HT1080 (cell line): Measurements from ENCODE around the gene MEI4. TPM values are rescaled to one million over a fixed set of nuclear protein-coding genes. Genes with fewer than 3 reads are reported as not detected.
"Not testable (repeated sequence)": the region's sequence is repeated elsewhere in the genome, so short reads cannot be mapped to it uniquely, and the experiment has no call there.

Experiments used
- DNase-seq: peaks from one replicate; pipeline ENCODE4 v3.0.0-alpha.2; 2015; ENCODE audit warnings: low read depth
- total RNA-seq: library from RNA; depleted of rRNA; stranded (reverse); fragments of >200 nt; shearing (Covaris generic); gene quantifications from 2 replicates; pipeline ENCODE4 v1.2.3, GENCODE V29; 2014

The MEI4 gene
- total RNA-seq, 1 experiment from 2014 or later = 0.06 TPM

DNA sequence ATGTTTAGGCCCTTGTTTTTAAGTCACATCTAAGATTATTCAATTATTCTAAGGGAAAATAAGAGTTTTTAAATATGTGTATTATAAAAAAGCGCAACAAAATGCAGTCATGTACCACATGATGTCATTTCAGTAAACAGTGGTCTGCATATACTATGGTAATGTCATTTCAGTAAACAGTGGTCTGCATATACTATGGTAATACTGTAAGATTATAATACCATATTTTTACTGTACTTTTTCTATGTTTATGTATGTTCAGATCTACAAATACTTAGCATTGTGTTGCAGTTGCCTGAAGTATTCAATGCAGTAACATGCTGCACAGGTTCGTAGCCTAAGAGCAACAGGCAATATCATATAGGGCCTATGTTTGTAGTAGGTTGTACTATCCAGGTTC lies 21.4 kb downstream of the MEI4 start:
- DNase-seq = no peak

DNA sequence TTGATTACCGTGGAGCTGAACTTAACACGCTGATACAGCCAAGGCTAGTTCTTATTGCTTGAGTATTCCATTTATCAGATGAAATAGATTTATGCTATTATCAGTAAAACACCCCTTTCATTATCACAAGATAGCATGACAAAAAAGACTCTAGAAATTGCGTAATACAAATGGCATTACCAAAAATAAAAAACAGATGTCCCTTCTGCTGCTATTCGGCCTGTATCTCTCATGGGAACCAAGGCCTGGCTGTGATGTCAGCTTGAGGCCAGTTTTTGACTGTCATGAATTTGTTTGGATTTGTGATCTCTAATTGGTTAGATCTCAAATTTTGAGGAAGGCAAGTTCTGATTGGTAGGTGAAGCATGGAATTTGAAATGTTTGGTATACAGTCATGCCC lies 25.2 kb downstream of the MEI4 start:
- no peak for DNase-seq

DNA sequence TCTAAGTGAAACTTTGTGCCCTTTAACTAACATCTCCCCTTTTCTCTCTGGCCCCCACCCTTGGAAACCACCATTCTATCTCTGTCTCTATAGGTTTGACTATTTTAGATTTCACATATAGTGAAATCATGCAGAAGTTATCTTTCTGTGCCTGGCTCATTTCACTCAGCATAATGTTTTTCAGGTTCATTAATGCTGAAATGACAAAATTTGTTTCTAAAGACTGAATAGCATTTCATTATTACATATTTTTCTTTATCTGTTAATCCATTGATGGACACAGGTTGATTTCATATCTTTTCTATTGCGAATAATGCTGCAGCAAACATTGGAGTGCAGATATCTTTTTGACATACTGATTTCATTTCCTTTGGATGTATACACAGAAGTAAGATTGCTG lies 30.7 kb downstream of the MEI4 start:
- no peak for DNase-seq

DNA sequence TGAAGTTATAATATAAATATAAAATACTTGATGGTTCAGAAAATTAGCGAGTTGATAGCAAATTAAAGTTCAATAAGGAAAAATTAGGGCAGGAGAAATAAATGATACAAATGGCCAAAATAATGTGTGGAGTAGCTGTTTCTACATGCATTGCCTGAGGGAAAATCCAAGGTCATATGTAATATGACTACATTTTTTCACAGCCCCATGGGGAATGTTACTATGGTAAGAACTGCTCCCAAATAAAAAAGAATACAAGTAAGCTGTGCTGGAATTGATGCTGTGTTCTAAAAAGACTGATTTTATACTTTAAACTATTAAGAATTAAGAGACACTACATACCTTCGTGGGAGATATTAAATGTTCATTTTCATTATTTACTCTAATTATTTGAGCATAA lies 34.1 kb downstream of the MEI4 start:
- DNase-seq = no peak

DNA sequence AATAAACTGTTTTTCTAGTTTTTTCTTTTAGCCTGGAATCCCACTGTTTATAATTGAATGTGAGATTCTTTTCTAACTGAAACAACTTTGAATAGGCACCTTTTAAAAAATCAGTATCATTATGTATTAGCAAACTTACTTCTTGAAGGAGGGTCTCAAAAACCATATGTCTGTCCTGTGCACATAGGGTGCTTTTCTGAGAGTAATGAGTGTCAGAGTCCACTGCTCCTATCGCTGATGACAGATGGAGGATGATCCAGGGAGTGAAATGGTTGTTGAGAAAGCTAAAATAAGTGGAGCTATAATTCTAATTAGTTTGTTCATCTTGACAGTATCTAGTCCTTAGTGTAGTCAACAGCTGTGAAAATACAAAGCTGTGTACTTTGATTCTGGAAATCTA lies 35.8 kb downstream of the MEI4 start:
- no peak for DNase-seq

DNA sequence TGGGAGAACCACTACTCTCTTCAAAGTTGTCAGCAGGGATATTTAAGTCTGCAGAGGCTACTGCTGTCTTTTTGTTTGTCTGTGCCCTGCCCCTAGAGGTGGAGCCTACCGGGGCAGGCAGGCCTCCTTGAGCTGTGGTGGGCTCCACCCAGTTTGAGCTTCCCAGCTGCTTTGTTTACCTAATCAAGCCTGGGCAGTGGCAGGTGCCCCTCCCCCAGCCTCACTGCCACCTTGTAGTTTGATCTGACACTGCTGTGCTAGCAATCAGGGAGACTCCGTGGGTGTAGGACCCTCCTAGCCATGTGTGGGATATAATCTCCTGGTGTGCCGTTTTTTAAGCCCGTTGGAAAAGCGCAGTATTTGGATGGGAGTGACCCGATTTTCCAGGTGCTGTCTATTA lies 47.3 kb downstream of the MEI4 start:
- not testable (repeated sequence) for DNase-seq

DNA sequence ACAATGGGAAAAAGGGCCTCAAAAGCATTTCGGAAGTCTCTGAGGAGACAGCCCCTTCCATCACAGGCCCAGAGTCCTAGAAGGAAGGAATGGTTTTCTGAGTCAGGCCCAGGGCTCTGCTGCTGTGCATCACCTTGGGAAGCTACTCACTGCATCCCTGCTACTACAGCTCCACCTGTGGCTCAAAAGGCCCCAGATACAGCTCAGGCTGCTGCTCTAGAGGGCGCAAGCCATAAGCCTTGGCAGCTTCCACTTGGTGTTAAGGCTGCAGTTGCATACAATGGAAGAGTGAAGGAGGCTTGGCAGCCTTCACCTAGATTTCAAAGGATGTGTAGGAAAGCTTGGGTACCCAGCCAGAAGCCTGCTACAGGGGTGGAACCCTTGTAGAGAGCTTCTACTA lies 54.8 kb downstream of the MEI4 start:
- DNase-seq = no peak

DNA sequence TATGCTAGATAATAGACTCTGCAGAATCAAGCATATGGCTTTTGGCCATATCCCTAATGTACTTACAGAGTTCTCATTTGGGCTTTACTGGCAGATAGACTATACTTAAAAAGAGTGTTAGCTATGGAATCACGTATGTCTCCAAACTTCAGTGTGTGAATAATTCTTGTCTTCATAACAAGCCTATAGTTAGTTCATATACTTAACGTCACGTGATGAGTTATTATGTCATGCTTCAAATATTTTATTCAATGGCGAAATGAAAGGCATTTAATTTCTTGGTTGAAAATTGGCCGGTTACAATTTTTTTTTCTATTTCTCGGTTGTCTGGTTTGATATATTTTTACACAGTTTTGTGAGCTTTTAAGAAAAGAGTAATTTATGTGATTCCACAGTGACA lies 62.7 kb downstream of the MEI4 start:
- no peak for DNase-seq

DNA sequence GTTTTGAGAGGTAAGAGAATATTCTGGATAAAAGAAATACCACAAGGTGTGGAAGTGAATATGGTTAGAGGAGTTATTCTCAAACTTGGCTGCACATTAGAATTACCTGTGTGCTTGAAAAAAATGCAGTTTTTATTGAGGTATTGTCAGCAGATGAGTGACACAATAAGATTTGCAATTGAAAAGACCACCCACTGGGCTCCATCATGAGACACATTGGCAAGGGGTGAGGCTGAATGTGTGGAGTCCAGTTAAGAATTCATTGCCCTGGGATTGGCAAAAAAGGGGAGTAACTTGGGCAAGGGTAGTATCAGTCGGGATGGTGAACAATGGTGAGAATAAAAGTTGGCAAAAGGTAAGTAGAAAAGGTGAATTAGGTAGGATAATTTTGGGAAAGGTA lies 63.5 kb downstream of the MEI4 start:
- no peak for DNase-seq

DNA sequence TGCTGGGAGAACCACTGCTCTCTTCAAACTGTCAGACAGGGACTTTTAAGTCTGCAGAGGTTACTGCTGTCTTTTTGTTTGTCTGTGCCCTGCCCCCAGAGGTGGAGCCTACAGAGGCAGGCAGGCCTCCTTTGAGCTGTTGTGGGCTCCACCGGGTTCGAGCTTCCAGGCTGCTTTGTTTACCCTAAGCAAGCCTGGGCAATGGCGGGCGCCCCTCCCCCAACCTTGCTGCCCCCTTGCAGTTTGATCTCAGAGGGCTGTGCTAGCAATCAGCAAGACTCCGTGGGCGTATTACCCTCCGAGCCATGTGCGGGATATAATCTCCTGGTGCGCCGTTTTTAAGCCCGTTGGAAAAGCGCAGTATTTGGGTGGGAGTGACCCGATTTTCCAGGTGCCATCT lies 83.2 kb downstream of the MEI4 start:
- DNase-seq = not testable (repeated sequence)

DNA sequence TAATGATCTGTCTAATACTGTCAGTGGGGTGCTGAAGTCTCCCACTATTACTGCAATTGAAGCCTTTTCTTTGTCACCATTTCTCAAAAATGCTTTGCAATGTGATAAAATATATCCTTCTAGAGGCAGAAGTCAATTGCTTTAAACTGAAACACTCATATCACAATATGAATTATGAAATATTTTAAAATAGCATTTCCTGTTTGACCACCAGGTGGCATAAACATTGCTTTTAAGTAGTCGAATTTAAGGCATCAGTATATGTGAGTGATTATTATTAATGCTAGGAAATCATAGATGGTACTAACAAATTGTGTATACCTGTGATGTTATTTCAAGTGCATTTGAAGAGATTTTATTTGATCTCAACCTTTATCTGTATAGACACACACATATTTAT lies 87.5 kb downstream of the MEI4 start:
- DNase-seq = no peak

DNA sequence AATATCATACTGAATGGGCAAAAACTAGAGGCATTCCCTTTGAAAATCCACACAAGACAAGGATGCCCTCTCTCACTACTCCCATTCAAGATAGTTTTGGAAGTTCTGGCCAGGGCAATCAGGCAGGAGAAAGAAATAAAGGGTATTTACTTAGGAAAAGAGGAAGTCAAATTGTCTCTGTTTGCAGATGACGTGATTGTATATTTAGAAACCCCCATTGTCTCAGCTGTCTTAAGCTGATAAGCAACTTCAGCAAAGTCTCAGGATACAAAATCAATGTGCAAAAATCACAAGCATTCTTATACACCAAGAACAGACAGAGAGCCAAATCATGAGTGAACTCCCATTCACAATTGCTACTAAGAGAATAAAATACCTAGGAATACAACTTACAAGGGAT lies 99.3 kb downstream of the MEI4 start:
- DNase-seq = not testable (repeated sequence)

DNA sequence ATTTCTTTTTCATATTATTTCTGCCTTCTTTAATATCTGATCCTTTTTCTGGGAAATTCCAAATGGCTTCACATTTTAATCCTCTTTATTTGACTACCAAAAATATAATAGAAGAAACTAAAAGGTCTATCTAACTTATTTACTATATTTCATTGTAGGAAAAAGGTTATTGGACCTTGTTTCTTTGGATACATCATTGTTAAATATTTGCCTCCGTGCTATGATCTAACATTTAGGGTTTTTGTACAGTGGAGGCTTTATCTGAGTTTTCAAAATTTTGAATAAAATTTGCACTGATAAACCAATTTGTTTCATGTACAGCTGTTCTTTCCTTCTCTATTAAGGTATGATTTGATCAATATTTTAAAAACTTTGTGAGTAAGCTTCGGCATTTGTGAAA lies 109.5 kb downstream of the MEI4 start:
- DNase-seq = no peak

DNA sequence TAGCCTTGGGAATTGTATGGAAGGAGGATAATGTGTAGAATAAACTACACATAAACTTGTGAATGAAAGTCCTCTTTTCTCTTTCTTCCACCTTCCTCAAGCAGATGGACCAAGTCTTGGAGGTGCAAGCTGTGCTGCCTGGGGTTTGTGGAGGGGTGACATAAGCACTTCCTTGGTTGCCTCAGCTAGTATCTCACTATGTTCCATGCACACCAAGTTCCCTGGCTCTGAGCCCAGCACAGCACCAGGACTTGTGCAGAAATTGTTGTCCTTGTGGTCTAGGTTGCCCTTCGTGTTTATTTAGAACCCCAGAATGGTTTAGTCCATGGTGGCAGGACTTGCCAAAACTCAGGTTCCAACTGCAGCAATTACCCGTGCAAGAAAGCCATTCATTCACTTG lies 110.3 kb downstream of the MEI4 start:
- DNase-seq = no peak

DNA sequence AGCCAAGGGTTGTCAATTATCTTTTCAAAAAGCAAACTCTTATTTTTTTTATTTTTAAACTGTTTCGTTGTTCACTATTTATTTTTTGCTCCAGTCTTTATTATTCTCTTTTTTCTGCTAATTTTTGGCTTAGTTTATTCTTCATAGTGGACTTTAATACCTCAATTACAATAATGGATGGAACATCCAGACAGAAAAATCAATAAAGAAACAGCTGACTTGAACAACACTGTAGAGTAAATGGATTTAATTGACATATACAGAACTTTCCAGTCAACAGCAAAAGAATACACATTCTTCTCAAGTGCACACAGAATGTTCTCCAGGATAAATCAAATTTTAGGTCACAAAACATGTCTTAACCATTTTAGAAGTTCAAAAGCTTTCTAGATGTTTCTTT lies 111.5 kb downstream of the MEI4 start:
- DNase-seq = no peak

DNA sequence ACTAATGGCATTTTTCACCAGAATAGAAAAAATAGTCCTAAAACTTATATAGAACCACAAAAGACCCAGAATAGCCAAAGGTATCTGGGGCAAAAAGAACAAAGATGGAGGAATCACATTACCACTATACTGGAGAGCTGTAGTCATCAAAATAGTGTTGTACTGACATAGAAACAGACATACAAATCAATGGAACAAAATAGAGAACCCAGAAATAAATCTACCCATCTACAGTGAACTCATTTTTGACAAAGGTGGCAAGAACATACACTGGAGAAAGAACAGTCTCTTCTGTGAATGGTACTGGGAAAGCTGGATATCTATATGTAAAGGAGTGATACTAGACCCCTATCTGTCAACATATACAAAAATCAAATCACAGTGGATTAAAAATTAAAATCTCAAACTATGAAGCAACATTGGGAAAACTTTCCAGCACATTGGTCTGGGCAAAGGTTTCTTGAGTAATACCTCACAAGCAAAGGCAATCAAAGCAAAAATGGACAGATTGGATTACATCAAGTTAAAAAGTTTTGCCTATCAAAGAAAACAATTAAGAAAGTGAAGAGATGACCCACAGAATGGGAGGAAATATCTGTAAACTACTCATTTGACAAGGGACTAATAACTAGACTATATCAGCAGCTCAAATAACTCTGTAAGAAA lies 120.5 kb downstream of the MEI4 start:
- no peak for DNase-seq

DNA sequence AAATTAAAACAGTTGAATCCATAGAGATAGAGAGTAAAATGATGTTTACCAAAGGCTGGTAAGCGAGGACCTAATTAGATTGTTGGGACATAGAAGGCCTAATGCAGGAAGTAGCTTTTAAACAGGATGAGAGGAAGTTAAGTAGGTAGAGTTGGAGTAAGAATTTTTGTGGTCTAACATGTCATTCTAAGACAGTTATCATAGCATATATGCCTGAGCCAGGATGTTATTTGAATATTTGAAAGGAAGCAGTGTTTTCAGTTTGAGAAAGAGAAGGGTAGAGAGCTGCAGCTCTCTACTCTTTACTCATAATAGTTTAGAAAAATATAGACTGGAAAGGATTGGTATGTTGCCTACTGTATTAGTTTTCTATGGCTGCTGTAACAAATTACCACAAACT lies 121.6 kb downstream of the MEI4 start:
- DNase-seq = no peak

DNA sequence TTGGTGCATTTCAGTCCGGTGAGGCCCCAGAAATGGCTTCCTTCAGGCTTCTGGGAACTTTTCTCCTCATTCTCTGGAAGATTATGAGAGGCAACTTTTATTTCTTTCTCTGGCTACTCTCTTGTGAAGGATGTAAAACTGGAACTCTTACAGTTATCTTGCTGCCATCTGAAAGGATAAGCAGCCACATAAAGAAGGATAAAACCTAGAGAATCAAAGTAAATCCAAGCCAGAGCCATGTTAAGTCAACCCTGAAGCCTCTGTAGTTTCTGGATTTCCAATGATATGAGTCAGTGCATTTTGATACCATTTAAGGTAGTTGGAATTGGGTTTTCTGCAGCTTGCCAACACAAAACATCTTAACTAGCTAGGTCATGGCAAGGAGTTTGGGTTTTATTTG lies 123.6 kb downstream of the MEI4 start:
- no peak for DNase-seq

DNA sequence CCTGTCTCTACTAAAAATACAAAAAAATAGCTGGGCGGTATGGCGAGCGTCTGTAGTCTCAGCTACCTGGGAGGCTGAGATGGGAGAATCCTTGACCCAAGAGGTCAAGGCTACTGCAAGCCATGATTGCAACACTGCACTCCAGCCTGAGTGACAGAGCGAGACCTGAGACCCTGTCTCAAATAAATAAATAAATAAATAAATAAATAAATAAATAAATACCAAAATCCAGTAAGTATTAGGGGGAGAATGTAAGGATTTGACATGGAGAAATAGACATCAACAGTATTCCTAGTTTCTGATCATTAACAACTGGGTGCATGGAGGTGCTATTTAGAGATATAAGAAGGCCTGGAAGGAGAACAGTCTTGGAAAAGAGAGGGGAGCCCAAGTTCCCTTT lies 125.7 kb downstream of the MEI4 start:
- DNase-seq = no peak

DNA sequence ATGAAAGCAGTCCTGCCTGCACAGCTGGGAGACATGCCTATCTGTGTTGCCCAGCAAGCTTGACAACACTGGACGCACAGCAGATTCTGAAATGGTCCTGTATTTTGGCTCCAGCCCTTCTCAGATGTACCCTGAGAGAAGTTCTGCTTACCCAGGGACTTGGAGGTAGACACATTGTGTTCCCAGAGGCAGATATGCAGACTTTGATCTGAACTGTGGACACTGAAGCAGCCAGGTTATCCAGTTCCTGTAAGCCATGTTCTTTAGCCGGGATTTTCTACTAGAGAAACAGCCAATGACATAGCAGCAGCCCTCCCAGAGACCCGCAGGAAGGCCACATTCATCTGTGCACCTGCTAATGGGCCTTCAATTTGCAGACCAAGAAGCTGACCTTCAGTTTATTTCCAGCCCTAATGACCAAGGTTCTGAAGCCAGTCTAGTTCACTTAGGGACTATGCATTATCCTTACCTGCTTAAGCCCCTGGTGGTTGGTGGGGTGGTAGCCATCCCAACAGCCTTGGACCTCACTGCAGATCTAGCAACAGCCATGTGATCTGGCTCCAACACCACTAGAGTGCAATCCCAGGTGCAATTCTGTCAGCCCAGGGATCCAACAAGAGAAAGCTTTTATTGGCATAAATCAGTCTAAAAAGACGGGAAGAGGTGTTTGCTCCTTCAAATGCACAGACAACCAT lies 134.2 kb downstream of the MEI4 start:
- no peak for DNase-seq

DNA sequence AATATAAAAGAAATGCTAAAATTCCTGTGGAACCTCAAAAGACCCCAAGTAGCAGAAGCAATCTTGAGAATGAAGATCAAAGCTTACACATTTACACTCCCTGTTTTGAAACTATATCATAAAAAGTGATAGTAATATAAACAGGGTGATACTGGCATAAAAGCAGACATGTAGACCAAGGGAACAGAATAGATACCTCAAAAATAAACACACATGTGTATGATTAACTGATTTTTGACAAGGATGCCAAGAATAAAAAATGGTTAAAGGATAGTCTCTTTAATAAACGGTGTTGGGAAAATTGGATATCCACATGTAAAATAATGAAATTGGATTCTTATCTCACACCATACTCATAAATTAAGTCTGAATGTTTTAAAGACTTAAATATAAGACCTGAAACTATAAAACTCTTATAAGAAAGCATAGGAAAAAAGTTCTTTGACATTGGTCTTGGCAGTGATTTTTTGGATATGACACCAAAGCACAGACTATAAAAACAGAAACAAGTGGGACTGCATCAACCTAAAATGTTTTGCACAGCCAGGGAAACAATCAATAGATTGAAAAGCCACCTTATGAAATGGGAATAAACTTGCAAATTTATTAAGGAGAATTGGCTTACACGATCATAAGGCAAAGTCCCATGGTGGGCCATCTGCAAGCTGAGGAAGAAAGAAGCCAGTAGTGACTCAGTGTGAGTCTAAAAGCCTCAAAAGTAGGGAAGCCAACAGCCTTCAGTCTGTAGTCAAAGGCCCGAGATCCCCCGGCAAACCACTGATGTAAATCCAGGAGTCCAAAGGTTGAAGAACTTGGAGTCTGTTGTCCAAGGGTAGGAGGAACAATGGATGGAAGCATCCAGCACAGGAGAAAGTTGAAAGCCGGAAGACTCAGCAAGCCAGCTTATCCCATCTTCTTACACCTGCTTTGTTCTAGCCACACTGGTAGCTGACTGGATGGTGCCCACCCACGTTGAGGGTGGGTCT lies 144.3 kb downstream of the MEI4 start:
- DNase-seq = no peak

DNA sequence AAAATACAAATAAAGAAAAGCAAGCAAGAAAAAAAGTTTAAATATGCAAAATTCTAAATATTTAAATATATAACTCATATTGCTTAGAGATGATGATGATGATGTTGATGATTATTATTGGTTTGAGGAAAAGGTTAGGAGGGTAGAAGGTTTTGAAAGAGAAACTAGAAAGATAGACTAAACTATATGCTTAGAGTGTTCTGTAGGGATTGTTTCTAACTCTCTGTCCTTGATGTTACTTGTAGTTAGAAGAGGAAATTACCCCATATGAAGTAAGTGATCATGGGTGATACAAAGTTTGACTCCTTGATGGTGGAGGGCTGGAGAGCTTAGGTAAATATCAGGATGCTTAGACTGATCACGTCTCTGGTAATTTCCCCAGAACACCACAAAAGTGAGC lies 159.5 kb downstream of the MEI4 start:
- no peak for DNase-seq
